Ectodermal cell (in vitro differentiated cells): ENCODE data around the gene ATAD3A.

Experiments used
- H3K27ac ChIP-seq: 2 replicates; pipeline ENCODE4 v1.7.0; 2013; ENCODE audit warnings: mild to moderate bottlenecking, low read depth, low read length; ENCODE audit not compliant: insufficient read depth, poor library complexity, severe bottlenecking
- H3K27me3 ChIP-seq: 2 replicates; pipeline ENCODE4 v1.7.0; 2013; ENCODE audit warnings: mild to moderate bottlenecking, low read length; ENCODE audit not compliant: insufficient read depth, control insufficient read depth, poor library complexity, severe bottlenecking
- H3K36me3 ChIP-seq: one replicate; pipeline ENCODE4 v1.7.0; 2013; ENCODE audit warnings: low read length; ENCODE audit not compliant: control insufficient read depth, insufficient read depth
- H3K4me1 ChIP-seq: one replicate; pipeline ENCODE4 v1.7.0; 2013; ENCODE audit warnings: low read length; ENCODE audit not compliant: control insufficient read depth, insufficient read depth
- H3K4me3 ChIP-seq: 2 replicates; pipeline ENCODE4 v1.7.0; 2013; ENCODE audit warnings: low read depth, low read length, control low read depth; ENCODE audit not compliant: insufficient read depth
- H3K9me3 ChIP-seq: 2 replicates; pipeline ENCODE4 v1.7.0; 2013; ENCODE audit warnings: mild to moderate bottlenecking, low read length, moderate library complexity; ENCODE audit not compliant: control insufficient read depth
- WGBS, 2 experiments: methylation state at CpG; one replicate each; pipeline ENCODE4 v1.1.7; 2013; ENCODE audit warnings: missing lambda C conversion rate in 2 of 2; 5-methylcytosine and 5-hydroxymethylcytosine counted together

The ATAD3A gene

GRCh38 chr1:1539310-1540089 lies 27.5 kb downstream of the ATAD3A start:
- Histone ChIP-seq H3K4me1 (peaks cover 7% of the 10 kb centered on the region), H3K9me3 (no peaks in the 10 kb centered on the region), H3K27ac (no peak overlapping the region), H3K4me3 (peak overlapping the region; percentile 52), H3K27me3 (no peaks in the 10 kb centered on the region), H3K36me3 (peaks cover 8% of the 10 kb centered on the region)
- 7 to 8% methylated on average over 66 of the region's 66 CpGs for WGBS, 2 experiments

- Histone ChIP-seq H3K27me3 (no peaks in the 10 kb centered on the region), H3K27ac (no peak within 1 kb of the TSS), H3K36me3 (peaks cover 8% of the 10 kb centered on the region), H3K4me3 (peak within 1 kb of the TSS; percentile 52), H3K9me3 (no peaks in the 10 kb centered on the region), H3K4me1 (peaks cover 7% of the 10 kb centered on the region)
- 0 to 1% methylated on average over 100 of the region's 100 CpGs for WGBS, 2 experiments
Observed at GRCh38 chr1:1540090-1540817, 28.3 kb downstream of the ATAD3A start, which contains the start of gene TMEM240. Gene TMEM240, minus strand, starts transcription at chr1:1540624. Its CDS starts 278 bp downstream, at chr1:1540346.

DNA sequence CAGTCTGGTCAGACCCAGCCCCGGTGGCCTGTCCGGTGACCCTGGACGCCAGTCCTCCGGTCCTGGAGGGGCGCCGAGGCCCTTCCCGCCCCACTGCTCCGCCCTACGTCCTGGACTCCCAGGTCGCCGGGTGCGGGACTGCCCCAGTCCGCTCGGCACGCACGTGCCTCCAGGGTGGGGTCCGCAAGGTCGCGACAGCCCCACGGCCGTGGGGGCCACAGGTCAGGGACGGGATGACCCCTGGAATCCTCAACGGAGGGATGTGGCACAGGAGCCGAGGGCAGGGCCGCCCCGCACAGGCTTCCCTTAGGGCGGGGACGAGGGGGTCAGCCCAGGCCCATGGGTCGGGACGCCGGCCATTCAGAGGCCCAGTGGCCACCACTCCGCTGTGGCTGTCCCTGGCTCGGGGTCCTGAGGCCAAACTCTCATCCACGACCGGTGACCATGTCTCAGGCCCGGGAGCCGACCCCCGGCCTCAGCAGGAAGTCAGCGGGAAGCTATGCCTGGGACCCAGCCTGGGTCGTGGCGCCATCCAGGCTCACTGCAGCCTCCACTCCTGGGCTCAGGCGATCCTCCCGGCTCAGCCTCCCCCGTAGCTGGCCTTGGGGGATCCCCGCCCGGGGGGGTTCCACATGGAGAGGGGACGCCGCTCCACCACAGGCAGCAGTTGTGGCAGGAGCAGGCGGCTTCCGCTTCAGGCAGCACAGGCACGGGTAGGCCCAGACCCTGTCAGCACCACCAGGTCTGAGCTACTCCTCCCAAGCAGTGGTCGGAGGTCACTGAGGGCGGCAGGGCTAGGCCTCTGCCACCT lies 29.1 kb downstream of the ATAD3A start:
- H3K27me3 ChIP-seq: no peaks in the 10 kb centered on the region
- H3K4me3 ChIP-seq: peak overlapping the region; percentile 52
- peaks cover 8% of the 10 kb centered on the region for H3K36me3 ChIP-seq
- no peaks in the 10 kb centered on the region for H3K9me3 ChIP-seq
- H3K27ac ChIP-seq: no peak overlapping the region
- H3K4me1 ChIP-seq: peaks cover 7% of the 10 kb centered on the region
- 57 to 58% methylated on average over 53 of the region's 53 CpGs for WGBS, 2 experiments

GRCh38 chr1:1541956-1542765 lies 30.2 kb downstream of the ATAD3A start:
- no peaks in the 10 kb centered on the region for H3K27me3 ChIP-seq
- H3K27ac ChIP-seq: no peak overlapping the region
- peaks cover 8% of the 10 kb centered on the region for H3K36me3 ChIP-seq
- peaks cover 7% of the 10 kb centered on the region for H3K4me1 ChIP-seq
- 93 to 96% methylated on average over 37 of the region's 37 CpGs for WGBS, 2 experiments
- no peak overlapping the region for H3K4me3 ChIP-seq
- no peaks in the 10 kb centered on the region for H3K9me3 ChIP-seq

DNA sequence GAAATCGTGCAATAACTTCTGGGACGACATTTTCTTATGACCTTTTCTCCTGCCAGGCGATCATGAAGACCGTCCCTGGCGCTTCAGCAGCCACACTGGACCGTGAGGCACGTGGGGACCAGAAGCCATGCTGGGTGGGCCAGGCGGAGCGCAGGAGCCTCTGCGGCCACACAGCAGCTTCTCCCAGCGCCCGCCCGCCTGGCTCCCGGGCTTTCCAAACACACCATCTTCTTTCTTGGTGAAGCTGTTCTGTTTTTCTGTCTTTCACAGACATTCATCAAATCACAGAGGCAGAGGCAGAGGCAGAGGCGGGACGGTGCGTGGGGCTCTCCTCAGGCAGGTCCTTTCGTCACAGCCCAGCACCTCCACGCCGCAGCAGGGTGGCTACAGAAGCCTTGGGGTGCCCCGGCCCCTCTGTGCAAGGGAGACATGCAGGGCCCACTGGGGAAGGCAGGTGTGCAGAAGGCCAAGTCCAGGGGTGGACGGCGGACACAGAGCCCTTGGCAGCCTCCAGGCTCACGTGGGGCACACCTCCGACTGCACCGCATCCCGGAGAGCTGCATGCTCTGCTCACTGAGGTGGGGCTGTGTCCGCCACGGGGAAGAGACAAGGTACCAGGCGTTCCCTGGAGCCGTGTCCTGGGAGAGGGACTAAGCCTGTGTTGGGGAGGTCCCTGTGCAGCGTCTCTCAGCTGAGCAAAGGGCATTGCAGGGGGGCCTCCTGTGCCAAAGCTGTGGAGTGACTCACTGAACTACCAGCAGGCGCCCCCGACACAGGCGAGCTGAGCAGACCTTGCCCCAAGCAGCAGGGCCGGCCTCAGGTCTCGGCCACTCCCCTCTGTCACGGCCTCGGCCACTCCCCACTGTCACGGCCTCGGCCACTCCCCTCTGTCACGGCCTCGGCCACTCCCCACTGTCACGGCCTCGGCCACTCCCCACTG lies 31.1 kb downstream of the ATAD3A start:
- Histone ChIP-seq H3K27me3 (no peaks in the 10 kb centered on the region), H3K36me3 (peaks cover 8% of the 10 kb centered on the region), H3K4me3 (no peak overlapping the region), H3K4me1 (peaks cover 7% of the 10 kb centered on the region), H3K27ac (no peak overlapping the region), H3K9me3 (no peaks in the 10 kb centered on the region)
- WGBS, 2 experiments: 92 to 93% methylated on average over 45 of the region's 45 CpGs

DNA sequence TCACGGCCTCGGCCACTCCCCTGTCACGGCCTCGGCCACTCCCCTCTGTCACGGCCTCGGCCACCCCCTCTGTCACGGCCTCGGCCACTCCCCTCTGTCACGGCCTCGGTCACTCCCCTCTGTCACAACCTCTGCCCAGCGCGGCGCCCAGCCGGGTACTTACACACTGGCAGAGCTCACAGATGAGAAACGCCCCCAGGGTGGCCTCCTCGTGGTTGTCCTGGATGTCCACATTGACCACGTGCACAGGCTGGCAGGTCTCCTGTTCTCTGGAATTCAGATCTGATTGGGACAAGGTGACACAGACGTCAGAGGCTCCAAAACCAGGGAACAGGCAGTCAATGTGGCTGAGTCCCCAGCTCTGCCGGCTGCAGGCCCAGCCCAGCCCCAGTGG lies 31.7 kb downstream of the ATAD3A start:
- Histone ChIP-seq H3K27ac (no peak overlapping the region), H3K36me3 (peaks cover 8% of the 10 kb centered on the region), H3K4me1 (peaks cover 7% of the 10 kb centered on the region), H3K27me3 (no peaks in the 10 kb centered on the region), H3K9me3 (no peaks in the 10 kb centered on the region), H3K4me3 (no peak overlapping the region)
- WGBS, 2 experiments: 90 to 93% methylated on average over 19 of the region's 19 CpGs

DNA sequence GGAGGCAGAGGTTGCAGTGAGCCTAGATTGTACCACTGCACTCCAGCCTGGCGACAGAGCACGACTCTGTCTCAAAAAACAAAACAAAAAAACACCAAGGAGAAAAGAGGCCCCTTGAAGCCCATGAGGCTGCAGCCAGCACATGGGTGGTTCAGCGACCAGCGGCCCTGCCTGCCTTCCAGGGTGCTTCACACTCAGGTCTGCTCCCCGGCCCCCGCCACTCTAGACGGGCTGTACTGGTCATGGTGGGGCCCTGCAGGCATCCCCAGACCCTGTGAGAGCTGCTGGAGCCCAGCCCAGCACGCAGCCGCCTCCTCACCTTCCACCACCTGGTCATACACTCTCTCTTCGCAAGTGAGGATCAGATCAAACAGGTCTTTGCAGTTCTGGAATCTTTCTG lies 32.6 kb downstream of the ATAD3A start:
- Histone ChIP-seq H3K36me3 (peaks cover 8% of the 10 kb centered on the region), H3K4me3 (no peak overlapping the region), H3K27ac (no peak overlapping the region), H3K9me3 (no peaks in the 10 kb centered on the region), H3K4me1 (no peaks in the 10 kb centered on the region), H3K27me3 (no peaks in the 10 kb centered on the region)
- 95 to 97% methylated on average over 10 of the region's 10 CpGs for WGBS, 2 experiments

DNA sequence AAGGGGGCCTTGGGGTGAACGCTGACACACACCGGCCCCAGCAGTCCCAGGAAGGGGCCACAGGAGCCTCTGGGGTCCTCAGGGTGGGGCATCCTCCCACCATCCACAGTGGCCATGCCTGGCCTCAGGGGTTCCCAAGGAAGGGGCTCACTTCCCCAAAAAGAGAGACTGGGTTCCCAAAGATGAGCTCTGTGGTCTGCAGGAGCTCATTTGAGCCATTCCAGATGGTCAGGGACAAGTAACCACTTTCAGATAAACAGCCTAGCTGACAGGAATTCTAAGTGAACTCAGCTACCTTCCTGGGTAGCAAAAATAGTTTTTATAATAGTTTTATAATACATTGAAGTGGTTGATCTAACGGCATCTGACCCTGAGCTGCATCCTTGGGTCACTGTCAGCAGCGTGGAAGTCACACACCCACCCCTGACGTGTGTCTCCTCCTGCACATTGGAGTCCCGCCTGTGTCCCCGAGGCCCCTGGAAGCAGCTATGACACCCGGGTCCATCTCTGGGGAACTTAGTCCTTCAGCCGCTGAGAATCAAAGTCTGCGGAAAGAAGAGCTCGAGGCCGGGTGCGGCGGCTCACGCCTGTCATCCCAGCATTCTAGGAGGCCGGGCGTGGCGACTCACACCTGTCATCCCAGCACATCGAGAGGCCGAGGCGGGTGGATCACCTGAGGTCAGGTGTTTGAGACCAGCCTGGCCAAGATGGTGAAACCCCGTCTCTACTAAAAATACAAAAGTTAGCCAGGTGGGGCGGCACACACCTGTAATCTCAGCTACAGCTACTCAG lies 34.2 kb downstream of the ATAD3A start:
- no peaks in the 10 kb centered on the region for H3K9me3 ChIP-seq
- H3K27ac ChIP-seq: no peak overlapping the region
- H3K4me3 ChIP-seq: no peak overlapping the region
- no peaks in the 10 kb centered on the region for H3K27me3 ChIP-seq
- H3K36me3 ChIP-seq: peaks cover 8% of the 10 kb centered on the region
- no peaks in the 10 kb centered on the region for H3K4me1 ChIP-seq
- WGBS, 2 experiments: 93 to 95% methylated on average over 23 of the region's 23 CpGs
